Amniotic stem cell (primary cell): ENCODE measurements around the gene SST.

Experiments
- DNase-seq: peaks from one replicate; lab custom pipeline; 2025; lab: John Stamatoyannopoulos, UW

The SST gene

DNA sequence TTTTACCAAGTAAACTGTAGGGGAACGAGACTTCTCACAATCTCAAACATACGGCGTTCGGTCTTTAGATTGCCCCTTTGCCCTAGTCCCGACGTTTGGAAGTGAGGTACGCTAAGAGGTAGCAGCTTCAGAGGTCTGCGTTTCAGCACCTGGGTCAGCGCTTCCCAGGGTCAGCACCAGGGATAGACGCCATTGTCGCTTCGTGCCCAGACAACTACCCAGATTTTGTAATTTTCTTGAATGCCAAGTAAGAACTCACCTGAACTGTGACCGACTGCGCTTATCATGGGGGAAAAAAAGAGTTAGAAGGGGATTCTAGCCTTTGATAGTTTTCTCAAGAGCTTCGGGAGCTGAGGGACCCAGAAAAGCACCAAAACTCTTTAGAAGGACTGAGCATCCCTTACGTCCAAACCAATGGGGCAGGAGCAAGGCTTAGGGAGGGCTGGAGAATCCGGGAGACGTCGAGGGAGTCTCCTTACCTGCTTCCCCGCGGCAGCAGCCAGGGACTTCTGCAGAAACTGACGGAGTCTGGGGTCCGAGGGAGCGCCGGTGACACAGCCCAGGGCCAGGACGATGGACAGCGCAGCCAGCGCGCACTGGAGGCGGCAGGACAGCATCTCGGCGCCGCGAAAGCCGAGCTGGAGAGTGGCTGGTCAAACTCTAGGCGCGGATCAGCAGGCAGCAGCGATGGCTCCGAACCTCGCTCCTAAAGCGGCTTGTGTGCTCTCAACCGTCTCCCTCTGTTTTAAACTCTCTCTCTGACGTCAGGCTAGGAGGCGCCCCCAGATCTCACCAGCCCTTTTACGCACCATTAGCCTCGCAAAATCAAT, at the start of gene SST:
TSS of gene SST (minus strand) at position 720 of the 830 bp plus-strand sequence. CDS start at position 617, 103 bp downstream.
- DNase-seq = peak; percentile 13

- no peak for DNase-seq
Observed at GRCh38 chr3:187719628-187720336, 49.6 kb upstream of the SST start.

GRCh38 chr3:187718802-187719201, 48.6 kb upstream of the SST start:
- DNase-seq = no peak

DNA sequence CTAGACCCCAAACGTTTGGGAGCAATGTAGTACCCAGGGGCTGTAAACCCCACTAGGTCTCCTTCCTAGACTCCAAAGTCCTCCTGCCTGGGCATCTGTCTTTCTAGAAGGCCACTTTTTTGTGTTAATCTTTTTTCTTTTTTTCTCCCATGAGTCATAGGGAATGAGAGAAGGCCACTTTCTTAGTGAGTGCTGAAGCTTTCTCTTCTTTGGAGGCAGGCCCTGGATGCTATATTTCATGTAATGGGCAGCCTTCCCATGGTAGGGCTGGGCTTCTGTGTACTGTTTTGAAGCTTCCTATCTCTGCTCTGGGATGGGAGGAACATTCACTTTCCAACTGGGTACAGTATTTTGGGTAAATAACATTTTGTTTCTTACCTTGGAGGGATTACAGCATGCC, 47.4 kb upstream of the SST start:
- no peak for DNase-seq

- DNase-seq = peak; percentile 54
Observed at GRCh38 chr3:187714404-187714979, 44.3 kb upstream of the SST start.

- DNase-seq = no peak
Observed at GRCh38 chr3:187713504-187713903, 43.3 kb upstream of the SST start.

GRCh38 chr3:187709155-187709554, 39.0 kb upstream of the SST start:
- DNase-seq = no peak

DNA sequence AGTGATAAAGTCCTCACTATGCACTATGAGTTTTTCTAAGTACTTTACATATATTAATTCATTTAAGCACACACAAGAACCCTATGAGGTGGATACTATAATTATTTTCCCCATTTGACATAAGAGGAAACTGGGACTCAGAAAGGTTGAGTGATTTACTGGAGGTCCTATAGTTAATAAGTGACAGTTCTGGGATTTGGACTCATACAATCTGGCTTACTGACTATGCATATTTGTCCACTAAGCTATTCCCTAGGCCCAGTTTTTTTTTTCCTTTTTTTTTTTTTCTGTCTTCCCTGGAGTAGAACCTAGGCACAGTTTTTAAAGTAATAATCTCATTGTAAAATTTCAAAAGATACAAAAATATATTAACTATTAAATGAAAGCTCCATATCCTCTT, 38.5 kb upstream of the SST start:
- no peak for DNase-seq

- DNase-seq = no peak
Observed at GRCh38 chr3:187706971-187707370, 36.8 kb upstream of the SST start.

DNA sequence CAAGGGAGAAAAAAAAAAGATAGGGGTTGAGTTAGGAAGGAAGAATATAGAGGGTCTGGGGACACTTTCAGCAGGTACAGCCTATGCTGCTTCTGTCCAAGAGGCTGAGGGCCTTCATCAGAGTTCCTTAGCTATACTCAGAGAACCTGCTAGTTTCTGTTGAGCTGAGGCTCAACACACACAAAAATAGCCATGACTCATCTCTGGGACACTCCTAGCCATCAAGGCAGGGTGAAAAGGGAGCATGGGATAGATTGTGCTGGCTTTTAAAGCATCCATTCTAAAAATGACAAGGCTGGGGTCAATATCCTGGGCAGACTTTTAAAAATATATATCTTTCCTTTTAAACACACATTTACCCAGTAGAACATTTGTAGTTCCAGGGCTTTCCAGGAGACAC, 35.0 kb upstream of the SST start:
- peak; percentile 1 for DNase-seq

DNA sequence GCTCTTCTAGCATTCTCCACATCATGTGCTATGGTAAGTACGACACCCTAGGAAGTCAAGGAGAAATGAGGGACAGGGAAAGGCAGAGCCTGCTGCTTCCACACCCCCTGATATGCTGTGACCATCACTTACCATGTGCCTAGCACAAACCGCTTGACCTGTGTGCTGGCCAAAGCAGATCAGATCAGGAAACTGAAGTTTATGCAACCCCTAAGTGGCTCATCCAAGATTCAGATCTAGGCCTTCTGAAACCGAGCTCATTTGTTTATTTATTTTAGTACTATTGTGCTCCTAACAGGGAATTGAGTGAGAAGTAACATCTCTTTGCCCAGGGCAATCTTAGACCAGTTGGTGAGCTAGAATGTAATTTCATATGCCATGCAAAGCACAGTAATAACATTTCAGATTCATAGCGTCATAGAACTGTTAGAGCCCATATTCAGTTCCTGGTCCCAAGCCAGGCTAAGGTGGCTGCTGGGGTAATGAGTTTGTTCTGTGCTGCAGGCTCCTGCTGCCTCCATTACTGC, 32.4 kb upstream of the SST start, which contains the start of gene RTP2:
TSS of gene RTP2 (minus strand) at position 51 of the 527 bp plus-strand sequence. CDS start 429 bp downstream, outside the sequence.
- no peak for DNase-seq

DNA sequence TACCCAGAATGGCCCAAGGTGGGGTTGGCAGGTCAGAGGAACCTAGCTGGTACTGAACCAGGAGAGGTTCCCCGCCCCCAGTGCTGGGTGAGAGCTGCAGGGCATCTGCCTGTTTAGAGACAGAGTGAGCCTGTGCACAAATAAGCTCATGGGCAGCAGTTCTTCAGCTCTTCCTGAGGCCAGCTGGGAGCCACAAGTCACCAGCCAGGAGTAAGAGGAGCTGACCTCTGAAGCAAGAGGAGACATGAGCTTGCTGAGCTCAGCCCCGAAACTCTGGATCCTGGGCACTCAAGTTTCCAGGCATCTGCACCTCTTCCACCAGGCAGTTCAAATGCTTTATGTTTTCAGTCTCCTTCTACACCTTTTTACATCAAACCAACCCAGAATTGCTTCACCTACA, 30.1 kb upstream of the SST start:
- no peak for DNase-seq

- DNase-seq = no peak
Observed at GRCh38 chr3:187698499-187699399, 28.6 kb upstream of the SST start.

DNA sequence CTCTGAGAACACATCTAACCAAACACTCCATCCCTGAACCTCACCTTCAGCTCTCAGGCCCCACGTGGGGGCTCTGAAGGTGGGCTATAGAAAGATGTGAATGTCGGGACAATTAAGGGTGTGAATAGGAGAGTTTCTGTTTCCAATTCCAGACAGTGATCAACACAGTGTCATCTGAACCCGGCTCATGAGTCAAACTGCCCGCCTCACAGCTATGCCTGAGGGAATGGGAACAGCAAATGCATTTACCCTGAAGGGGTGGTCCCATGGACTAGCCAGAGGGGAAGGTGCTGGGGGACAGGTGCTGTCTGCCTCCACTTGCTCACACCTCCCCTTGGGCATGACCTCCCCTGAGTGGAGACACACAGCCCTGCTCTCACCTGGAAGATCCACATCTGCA, 25.8 kb upstream of the SST start:
- DNase-seq = no peak

- DNase-seq = no peak
Observed at GRCh38 chr3:187695449-187695848, 25.3 kb upstream of the SST start.

GRCh38 chr3:187694801-187695200, 24.6 kb upstream of the SST start:
- no peak for DNase-seq

DNA sequence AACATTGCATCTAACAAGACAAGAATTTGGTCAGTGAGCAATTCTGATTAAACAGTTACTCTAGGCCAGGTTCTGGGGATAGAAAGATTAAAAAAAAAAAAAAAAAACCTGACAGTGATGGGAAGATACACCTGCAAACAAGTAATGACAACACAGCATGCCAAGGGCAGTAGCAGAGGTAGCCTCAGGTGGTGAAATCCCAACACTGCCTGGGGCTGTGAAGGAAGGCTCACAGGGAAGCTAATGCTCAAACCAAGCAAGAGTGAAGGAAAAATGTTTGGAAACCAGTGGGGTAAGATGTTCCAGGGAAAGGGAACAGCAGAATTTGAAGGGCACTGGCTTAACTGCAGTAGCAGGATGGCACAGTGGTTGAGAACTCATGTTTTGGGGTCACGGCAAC, 23.2 kb upstream of the SST start:
- DNase-seq = no peak

DNA sequence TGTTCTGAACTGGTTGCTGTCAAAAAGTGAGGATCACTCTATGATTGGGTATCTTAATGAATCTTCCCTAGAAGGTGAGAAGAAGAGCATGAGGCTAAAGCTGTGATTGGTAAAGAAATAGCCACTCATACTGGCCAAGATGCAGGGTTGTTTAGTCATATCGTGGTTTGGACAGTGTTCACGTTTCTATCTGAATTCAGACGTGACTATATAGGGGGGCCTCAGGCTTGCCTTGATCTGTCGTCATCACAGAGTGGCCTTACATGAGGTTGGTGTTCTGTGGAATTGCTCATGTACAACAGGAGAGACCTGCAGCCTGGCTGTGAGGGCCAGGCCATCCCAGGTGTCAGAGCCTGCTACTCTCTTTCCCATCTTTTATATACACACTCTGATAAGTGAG, 19.8 kb upstream of the SST start:
- DNase-seq = no peak

- DNase-seq = no peak
Observed at GRCh38 chr3:187686621-187687273, 16.6 kb upstream of the SST start.

- no peak for DNase-seq
Observed at GRCh38 chr3:187685948-187686347, 15.8 kb upstream of the SST start.

- DNase-seq = no peak
Observed at GRCh38 chr3:187684880-187685279, 14.7 kb upstream of the SST start.
